DOHH2 (cell line): ENCODE measurements around the gene COL4A2.

ENCODE experiments used
- CTCF ChIP-seq: fragments of 200-600 bp; sonication (generic); IDR thresholded peaks from one replicate; pipeline ENCODE4 v1.5.1; 2014; ENCODE audit warnings: antibody characterized with exemption, mild to moderate bottlenecking, low read depth, low read length; ENCODE audit not compliant: poor library complexity, severe bottlenecking
- EZH2phosphoT487 ChIP-seq: fragments of 200-600 bp; sonication (generic); IDR thresholded peaks from 2 replicates; pipeline ENCODE4 v1.6.1; 2017; ENCODE audit warnings: borderline replicate concordance, mild to moderate bottlenecking, antibody characterized with exemption, low read length, moderate library complexity, mixed read lengths

- TF ChIP-seq CTCF = no peak
- TF ChIP-seq EZH2phosphoT487 = no peak
Measured at GRCh38 chr13:110446575-110446890, 139.4 kb downstream of the COL4A2 start.
